GM19240 (cell line): ENCODE data around the gene TNS4.

Experiments used
- DNase-seq: peaks from one replicate; pipeline ENCODE4 v3.0.0; 2011; ENCODE audit warnings: low spot score; ENCODE audit not compliant: insufficient read length

TNS4 gene

DNA sequence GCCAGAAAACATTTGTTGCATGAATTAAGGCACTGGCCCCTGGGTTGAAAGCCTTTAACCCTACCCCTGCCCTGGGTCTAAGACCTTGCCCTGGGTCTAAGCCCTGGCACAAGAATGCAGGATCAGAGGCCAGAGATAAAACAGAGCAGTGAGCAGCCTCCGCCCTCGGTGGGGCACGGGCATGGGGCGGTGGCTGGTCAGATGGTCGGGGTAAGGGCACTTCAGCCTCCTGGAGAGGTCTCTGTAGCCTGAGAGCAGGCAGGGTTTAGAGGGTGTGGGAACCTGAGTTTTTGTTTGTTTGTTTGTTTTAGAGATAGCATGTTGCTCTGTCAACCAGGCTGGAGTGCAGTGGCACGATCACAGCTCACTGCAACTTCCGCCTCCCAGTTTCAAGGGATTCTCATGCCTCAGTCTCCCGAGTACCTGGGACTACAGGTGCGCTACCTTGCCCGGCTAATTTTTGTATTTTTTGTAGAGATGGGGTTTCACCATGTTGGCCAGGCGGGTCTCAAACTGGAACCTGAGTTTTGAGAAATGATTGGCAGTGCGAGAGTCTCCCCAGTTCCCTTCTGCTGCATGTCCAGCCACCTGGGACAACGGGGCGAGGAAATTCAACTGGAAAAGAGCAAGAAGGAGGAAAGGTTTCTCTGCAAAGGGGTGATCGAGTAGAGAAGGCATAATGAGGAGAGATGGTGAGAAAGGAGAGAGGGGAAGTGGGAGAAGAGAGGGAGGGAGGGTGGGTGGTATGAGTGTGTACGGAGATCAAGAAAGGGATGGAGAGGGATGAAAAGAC, 27.7 kb downstream of the TNS4 start:
- DNase-seq, result no peak

DNA sequence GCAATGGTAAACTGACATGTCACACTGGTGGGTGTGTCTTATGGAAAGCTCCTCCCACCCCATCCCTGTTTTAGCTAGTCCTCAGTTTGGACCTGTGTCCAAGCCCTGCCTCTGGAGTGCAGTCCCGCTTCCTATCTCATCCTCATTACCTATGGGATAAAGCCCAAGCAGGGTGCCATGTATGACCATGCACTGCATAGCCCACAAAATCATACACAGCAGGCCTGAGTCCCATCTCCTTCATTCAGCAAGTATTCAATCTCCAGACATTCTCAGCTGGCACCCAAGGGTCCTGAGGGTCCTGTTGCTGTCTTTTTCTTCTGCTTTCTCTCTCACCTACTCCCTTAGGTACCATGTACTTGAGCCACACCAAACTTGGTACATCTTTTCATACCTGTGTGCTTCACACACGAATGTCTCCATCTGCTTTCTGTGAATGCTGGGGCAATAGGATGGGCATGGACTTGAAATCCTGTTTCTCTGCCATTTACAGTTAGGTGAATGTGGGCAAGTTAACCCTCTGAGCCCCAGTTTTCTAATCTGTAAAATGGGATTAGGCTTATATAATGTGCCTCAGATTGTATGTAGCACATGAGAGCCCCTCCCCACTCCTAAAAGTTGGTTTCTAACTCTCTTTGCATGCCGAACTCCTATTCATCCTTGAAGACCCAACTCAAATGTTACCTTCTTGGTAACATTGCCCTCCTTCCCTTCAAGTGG, 28.5 kb downstream of the TNS4 start:
- DNase-seq, result no peak

DNA sequence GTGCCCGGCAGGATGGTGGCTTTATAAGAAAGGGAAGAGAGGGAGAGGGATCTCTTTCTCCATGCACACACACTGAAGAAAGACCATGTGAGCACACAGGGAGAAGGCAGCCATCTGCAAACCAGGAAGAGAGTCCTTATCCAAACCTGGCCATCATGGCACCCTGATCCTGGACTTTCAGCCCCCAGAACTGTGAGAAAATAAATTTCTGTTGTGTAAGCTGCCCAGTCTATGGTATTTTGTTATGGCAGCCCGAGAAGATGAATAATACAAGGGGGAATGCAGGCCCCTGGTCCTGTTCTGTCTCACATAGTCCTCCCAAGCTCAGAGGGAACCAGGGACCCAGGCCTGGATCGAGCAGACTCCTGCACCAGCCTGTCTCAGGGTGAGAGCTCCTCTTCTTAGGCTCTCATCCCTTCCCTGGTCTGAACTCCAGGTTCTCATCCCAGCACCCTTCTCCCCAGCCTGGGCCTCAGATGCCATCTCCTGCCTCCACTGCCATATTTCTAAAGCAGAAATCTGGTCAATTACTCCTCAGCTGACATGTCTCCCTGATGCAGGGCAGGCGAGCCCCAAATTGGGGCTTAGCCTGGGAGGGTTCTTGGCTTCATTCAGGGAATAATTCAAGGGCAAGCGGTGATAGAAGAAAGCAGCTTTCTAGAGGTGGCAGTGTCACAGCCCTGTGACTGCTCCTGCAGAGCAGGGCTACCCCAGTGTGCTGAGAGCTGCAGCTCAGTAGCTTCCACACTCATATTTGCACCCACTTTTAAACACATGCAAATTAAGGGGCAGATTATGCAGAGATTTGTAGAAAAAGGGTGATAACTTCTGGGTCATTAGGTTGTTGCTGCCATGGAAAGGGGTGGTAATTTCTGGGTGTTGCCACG, 29.3 kb downstream of the TNS4 start:
- DNase-seq, result no peak

DNA sequence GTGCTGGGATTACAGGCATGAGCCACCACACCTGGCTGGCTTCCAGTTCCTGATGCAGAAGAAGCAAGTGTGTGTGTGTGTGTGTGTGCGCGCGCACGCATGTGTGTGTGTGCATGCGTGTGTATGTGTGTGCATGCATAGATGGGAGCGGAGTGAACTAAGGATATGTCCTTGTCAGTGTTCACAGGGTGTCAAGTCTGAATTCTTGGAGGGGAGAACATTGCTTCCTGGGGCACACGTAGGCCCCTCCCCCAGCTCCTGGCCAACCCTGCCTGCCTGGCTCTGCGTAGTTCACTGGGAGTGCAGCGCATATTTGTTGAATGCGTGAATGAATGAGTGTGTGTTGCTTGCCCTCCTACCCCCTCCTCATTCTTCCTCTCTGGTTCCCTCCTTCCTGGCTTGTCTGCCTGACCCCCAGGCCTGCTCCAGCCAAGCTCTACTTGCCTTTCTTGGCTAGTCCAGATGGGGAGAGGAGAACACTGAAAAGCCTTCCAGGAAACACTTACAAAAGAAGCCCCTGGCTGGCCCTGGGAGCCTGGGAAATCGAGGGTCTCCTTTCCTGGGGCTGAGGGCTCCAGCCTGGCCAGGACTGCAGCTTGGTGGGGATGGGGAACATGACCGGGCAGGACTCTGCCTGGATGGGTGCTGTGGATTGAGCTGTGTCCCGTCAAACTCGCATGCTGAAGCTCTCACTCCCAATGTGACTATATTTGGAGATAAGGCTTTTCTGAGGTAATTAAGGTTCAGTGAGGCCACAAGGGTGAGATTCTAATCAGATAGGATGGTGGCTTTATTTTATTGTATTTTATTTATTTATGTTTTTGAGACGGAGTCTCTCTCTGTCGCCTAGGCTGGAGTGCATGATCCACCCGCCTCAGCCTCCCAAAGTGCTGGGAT, 30.2 kb downstream of the TNS4 start:
- DNase-seq, result no peak

DNA sequence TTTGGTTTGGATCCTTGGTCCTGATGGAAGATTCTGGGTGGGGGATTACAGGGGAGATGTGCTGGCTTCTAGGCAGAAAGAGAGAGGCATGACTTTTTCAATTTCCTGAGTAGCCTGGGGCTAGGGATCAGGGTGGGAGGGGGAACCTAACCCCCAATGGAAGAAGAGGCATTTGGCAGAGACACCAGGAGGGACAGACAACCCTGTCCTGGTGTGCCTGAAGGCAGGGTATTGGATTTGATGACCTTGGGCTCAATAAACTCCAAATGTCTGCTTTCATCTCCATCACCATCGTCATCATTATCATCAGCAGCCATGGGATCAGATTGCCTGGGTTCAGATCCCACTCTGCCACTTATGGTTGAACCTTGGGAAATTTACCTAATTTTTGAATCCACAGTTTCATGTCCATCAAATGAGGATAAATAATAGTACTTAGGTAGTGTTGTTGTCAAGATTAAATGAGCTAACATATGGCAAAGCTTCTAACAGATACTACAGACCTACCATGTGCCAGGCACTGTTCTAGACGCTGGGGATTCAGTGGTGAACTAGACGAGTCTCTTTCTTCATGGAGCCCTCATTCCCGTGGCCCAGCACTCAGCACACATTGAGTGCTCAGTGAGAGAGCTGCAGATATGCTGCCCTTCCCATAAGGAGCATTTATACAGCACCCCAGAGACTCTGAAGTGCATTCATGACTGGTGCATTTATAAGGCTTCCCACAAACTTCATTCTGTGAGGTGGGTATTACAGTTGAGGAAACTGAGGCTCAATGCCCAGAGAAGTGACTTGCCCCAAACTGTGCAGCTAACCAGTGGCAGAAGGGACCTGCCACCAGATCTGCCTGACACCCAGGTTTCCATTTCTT, 31.4 kb downstream of the TNS4 start:
- no peak for DNase-seq

DNA sequence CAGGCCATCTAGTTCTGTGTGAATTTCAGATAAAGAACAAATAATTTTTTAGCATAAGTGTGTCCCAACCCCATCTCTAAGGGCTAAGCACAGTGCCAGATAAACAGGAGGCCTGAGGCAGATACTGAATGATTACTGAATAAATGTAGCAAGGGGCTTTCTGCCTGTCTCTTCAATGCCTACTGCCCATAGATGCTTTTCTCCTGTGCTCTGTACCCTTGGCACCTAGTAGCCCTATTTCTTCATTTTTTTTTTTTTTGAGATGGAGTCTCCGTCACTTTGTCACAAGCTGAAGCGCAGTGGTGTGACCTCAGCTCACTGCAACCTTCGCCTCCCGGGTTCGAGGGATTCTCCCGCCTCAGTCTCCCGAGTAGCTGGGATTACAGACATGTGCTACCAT, 32.9 kb downstream of the TNS4 start:
- DNase-seq, result no peak

DNA sequence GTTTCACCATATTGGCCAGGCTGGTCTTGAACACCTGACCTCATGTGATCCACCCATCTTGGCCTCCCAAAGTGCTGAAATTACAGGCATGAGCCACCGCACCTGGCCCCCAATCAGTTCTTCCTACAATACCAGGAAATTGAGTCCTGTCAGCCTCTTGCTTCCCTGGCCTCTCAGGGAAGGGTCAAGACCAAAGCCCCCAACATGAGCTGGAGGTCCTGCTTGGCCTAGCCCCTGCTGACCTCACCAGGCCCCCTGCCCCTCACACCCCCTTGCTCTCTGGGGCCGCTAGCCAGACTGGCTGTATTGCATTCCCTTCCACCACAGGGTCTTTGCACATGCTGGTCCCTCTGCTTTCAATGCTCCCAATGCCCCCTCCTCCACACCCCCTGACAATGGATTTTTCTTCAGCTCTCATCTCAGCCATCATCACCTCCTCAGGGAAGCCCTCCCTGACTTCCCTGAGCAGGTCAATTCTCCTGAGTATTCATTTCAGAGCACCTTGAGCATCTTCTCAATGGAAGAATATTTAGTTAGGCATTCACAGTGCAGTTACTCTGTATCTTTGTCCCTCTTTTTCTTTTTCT, 34.0 kb downstream of the TNS4 start:
- no peak for DNase-seq

DNA sequence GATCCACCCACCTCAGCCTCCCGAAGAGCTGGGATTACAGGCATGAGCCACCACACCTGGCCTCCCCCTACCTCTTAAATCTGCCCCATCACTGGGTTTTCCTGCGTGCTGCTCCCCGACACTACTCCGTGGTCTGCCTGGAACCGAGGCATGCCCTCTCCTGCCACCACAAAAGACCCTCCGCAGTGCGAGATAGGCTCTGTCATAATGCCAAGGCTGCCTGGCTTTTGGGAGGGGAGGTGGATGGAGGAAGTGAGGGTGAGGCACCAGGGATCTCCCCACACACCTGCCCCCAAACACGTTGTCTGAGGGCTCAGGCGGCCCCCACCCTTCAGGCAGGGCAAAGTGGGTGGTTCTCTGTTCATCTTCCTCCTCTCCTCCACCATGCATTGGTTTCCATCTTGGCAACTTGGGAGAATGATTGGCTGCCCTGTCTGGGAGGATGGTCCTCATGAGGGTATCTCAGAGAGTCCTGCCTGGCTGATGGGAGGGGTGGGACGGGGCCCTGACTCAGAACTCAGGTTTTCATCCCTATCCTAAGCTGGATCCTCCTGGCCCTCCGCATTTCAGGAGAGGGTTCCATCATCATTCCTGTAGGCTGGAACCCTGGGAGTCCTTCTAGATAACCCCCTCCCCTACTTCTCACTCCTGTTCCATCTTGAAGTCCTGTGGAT, 35.0 kb downstream of the TNS4 start:
- DNase-seq, result no peak

DNA sequence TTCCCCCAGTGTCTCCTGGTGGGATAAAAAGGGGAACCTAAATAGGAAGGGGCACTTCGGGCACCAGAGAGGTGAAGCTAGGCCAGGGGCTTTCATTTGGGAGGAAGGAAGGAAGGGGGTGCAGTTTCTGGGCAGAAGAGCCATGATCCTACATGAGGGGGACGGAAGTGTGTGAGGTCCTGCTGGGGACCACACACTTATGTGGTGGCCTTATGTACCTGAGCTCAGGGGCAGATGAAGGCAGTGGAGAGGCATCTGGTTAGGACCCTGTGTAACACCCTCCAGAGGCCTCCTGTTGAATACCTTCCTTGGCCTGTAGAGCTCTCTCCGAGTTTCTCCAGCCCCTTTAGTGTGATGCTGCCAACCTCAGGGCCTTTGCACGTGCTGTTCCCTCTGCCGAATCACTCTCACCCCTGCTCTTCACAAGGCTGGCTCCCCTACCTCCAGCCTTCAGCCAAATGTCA, 37.0 kb downstream of the TNS4 start:
- no peak for DNase-seq

DNA sequence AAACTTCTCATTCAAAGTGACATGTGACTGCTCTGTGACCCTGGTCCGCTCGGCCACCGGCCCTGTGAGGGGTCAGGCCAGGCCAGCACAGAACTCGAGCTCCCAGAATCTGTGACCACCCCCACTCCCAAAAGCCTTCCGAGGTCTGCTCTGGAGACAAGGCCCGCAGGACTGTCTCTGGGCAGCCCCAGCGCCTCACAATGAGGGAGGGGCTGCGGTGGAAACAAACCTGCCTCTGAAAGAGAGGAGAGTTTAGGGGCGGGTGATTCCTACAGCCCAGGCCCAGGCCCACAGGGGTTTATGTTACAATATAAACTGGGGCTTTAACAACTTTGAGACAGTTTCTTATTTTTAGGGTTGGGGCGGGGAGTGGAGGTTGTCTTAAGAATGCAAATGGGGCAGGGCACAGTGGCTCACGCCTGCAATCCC, 38.3 kb downstream of the TNS4 start:
- DNase-seq, result no peak

DNA sequence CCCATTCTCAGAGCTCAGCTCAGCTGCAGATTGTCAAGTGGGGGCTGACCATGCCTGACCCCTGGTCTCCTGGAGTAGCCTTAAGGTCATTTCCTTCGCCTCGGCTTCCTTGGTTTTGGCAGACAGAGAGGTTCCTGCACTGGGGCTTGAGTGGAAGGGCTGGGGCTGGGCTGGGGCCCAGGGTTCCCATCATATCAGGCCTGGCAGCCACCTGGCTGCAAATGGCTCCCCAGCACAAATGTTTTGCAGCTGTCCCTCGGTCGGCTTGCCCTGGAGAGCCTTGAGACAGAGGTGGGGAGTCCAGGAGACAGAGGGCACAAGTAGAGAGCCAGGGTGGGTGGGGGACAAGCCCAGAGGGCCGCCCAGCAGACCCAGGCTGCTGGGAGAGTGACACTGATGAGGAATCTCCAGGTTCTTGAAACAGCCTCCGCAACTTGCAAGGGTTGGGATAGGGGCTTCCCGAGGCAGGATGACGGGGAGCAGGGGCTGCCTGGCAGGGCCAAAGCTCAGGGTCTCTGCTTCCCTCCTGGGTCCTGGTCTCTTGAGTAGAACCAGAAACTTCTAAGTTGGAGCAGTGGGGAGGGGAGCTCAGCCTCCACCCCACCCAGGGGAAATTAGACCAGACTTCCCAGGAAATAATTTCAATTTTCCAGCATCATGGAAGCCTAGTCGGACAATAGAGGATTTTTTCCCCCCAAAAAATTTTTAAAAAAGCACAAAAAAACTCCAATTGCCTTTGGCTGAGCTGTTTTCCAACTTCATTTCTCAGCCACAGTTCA, 38.9 kb downstream of the TNS4 start:
- no peak for DNase-seq

DNA sequence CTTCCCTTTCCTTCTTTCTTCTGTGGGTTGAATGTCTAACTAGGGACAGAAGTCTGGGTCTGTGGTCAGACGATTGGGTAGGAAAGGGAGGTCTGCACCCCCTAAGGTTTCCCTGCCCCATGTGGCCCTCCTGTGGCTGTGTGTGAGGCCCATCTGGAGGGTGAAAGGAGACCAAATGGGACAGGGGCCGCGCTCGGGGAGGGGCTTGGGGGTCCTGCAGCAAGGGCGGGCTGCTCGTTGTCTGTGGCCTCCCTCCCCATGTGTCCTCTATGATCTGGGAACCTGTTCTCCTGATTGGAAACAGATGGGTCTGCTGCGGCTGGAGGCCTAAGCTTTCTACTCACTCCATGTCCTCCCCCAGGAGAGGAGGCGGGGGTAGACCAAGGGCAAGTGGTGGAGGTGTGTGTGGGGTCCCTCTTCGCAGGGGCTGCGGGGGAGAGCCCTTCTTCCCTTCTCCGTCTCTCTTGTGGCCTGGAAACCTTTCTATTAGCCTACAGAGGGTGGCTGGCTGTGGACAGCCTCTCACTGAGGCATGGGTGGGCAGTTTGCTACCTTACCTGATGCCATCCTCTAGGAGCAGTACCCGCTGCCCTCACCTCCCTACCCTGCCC, 39.6 kb downstream of the TNS4 start:
- DNase-seq, result no peak

DNA sequence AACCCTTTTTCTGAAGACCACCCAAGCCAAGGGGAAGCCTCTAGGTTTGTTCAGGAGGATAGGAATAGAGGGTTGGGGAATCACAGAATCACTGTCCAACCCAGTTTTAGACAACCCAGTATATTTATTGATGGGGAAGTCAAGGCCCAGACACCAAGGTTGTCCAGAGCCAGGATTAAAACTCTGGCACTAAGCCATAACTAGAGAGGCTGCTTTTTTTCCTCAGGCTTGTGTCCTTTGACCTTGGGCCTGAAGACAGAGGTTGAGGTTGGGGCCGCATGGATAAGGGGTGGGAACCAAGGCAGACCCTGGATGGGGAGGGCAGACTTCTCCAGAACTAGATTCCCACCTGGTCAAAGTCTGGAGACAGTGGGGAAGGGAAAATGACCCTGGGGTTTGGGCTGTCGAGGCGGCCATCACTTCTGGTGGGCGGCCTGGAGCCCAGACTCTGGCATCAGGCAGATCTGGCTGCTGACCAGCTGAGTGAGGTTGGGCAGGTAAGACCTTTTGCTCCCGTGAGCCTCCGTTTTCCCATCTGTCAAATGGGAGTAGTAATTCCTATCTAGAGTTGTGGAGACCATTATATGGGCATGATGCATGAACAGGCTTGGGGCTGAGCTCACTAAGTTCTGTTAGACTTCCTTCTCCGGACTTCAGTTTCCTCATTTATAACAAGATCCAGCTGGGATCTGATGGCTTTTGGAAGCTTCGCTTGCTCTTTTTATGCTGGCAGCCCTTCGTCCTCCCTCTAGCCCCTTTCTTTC, 40.3 kb downstream of the TNS4 start:
- no peak for DNase-seq

DNA sequence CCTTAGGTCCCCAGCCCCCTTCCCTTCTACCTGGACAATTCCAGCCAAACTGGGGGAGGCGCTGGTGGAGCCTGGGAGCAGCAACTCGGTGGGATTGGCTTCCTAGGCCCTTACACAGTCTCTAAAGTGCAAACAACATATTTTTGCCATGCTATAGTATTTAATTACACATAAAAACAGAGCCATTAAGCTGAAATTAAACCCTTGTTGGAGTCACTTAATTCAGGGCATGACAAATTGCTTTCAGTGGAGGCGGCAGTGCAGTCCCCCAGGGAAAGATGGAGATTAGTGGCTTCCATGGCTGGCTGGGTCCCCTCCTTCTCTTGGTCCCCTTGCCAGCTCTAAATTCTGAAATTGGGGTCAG, 40.8 kb downstream of the TNS4 start:
- DNase-seq, result no peak

DNA sequence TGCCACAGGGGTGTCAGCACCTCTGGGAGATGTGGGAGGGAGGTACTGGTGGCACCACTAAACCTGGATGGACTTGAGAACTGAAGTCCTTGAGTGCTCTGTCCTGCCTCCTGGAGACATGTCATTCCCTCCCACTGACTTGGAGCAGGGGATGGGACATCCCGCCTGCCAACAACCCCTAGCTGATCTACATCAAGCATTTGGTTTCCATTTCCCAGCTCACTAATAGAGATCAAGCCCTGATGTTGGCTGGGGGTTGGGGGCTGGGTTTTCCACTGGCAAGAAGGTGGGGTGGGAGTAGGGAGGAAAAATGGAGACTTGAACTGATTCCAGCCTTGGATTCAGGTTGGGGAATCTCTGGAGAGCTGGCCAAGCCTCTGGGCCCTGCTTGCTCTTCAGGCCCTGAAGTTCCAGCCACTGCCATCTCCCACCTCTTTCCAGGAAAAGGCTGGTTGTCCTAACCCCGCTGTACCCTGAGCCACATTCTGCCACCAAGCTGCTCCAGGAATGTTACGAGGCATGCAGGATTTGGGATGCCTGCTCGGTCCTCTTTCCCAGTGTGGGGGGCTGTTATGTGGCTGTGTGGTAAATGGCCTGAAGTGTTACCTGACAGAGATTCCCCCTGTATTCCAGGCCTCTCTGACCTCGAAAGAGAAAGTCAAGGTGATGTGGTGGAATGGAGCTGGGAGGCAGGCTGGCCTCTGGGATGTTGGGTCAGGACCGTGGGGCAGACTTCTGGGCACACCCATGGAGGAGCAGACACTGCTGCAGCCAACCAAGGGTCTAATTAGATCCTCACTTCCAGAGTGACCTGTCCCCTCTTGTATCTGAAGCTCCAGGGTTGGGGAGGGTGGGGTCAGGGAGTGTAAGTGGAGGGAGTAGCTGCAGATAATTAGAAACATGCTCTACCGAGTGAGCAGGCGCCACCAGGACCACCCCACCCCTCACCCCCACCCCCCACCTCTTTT, 41.5 kb downstream of the TNS4 start:
- no peak for DNase-seq
